C4-2B (cell line): ENCODE measurements around the gene NLGN4X.

Experiments used
- CTCF ChIP-seq: fragments of 450-650 bp; conservative IDR thresholded peaks from 2 replicates; pipeline ENCODE4 v1.5.1; 2017; ENCODE audit warnings: mild to moderate bottlenecking
- ZFX ChIP-seq: fragments of 450-650 bp; IDR thresholded peaks from 2 replicates; pipeline ENCODE4 v1.6.1; 2017

DNA sequence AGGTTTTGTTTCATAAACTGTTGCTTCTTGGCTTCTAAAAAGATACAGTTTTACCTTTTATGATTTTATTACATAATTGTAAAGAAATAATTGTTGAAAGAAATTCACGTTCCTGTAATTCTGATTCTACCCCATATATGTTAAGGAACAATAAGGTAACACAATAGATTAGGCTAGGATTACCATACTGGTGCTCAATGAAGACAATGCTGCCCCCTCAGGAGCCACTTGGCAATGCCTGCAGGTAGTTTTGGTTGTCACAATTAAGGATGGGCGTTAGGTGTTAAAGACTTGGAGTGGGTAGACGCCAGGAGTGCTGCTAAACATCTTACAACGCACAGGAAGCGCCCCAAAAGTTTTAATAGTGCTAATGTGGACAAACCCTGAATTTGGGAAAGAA lies 133.2 kb downstream of the NLGN4X start:
- TF ChIP-seq CTCF (peak; percentile 32), ZFX (no peak)
